GM18858 (cell line): Measurements from ENCODE around the gene TRPV6.

Source experiments
- ATAC-seq: cut with Tn5 transposase; IDR thresholded peaks from one replicate; pipeline ENCODE4 v1.9.1; 2021; ENCODE audit not compliant: unreplicated experiment

The TRPV6 gene

DNA sequence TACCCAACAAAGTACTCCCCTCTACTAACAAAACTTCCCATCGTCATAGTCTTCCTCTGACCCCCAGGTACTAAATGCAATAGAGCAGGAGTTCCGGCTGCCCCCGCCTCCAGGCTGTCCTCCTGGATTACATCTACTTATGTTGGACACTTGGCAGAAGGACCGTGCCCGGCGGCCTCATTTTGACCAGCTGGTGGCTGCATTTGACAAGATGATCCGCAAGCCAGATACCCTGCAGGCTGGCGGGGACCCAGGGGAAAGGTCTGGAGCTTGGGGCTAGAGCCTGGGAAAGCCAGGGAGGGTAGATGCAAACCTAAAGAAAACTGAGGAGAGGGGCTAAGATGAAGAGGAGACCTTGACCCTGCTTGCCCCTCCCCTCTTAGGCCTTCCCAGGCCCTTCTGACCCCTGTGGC is 15.4 kb downstream of the TRPV6 start:
- no peak for ATAC-seq

DNA sequence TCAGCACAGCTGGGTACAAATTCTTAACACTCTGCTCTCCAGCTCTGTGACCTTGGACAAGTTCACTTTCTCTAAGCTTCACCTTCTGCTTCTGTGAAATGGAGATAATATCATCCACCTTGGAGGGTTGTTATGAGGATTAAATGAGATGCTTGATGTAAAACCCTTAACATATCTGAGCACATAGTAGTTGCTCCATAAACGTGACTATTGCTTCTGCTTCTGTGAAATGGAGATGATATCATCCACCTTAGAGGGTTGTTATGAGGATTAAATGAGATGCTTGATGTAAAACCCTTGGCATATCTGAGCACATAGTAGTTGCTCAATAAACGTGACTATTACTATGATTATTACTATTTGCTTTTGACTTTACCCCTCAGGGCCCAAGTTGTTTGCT is 16.1 kb downstream of the TRPV6 start:
- ATAC-seq = no peak

GRCh38 chr7:142868986-142869415 is 16.5 kb downstream of the TRPV6 start:
- no peak for ATAC-seq

DNA sequence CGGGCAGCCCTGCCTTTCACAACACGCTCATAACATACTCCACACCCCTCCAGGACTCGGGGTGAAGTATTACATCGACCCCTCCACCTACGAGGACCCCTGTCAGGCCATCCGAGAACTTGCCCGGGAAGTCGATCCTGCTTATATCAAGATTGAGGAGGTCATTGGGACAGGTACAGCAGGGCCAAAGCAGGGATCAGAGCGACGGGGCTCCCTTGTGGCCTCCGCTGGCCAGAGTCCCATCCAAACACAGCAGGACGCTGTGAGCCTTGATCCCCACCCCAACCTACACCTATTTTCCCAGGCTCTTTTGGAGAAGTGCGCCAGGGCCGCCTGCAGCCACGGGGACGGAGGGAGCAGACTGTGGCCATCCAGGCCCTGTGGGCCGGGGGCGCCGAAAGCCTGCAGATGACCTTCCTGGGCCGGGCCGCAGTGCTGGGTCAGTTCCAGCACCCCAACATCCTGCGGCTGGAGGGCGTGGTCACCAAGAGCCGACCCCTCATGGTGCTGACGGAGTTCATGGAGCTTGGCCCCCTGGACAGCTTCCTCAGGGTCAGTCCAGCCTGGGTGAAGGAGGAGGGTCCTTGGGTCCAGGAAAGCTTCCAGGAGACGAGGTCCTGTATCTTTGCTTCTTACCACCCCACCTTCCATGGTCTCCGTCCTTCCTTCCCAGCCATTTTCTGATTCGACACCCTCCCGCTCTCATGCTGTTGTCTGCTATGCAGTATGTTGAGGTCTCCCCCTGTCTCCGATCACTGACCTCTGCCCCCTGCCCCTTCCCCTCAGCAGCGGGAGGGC is 17.2 kb downstream of the TRPV6 start:
- no peak for ATAC-seq

- no peak for ATAC-seq
Measured at GRCh38 chr7:142867398-142868187, 18.0 kb downstream of the TRPV6 start.

DNA sequence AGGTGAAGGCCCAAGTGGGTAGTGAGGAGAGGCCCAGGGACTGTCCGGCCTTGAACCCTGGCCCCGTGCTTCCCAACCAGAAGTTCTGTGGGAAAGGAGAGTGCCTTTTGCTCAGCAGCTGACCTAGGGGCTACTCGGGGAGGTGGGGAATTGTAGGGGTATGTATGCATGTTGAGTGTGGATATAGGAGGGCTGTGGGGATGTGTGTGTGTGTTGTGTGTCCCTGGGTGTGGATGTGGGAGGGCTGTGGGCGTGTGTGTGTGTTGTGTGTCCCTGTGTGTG is 18.5 kb downstream of the TRPV6 start:
- ATAC-seq = no peak

DNA sequence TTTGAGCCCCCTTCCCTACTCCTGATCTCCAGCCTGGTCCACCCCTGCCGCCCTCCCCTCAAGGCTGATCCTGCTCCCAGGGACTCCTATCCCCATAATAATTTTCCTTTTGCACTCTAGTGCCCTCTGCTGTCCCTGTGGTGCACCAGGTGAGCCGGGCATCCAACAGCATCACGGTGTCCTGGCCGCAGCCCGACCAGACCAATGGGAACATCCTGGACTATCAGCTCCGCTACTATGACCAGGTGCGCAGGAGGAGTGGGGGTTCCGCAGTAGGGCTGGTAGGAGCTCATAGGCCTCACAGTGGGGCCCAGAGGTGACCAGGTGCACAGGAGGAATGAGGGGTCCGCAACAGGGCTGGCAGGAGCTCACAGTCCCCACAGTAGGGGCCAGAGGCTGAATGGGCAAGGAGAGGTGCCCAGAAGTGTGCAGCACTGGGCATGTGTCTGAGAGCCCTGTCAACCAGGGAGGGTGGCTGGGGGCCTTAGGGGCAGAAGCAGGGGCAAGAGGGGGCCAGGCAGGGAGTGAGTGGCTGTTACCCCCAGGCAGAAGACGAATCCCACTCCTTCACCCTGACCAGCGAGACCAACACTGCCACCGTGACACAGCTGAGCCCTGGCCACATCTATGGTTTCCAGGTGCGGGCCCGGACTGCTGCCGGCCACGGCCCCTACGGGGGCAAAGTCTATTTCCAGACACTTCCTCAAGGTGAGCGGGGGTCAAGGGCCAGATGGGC is 19.0 kb downstream of the TRPV6 start:
- ATAC-seq = no peak

DNA sequence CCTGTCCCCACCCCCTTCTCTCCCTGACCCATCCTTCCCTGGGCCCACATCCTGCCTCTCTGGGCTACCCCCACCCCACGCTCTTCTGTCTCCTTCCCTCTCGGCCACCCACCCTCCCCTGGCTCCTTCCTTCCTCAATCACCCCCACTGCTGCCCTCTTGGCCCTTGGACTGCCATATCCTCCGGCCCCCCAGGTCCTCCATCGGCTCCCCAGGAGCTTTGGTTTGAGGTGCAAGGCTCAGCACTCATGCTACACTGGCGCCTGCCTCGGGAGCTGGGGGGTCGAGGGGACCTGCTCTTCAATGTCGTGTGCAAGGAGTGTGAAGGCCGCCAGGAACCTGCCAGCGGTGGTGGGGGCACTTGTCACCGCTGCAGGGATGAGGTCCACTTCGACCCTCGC is 19.8 kb downstream of the TRPV6 start:
- no peak for ATAC-seq

DNA sequence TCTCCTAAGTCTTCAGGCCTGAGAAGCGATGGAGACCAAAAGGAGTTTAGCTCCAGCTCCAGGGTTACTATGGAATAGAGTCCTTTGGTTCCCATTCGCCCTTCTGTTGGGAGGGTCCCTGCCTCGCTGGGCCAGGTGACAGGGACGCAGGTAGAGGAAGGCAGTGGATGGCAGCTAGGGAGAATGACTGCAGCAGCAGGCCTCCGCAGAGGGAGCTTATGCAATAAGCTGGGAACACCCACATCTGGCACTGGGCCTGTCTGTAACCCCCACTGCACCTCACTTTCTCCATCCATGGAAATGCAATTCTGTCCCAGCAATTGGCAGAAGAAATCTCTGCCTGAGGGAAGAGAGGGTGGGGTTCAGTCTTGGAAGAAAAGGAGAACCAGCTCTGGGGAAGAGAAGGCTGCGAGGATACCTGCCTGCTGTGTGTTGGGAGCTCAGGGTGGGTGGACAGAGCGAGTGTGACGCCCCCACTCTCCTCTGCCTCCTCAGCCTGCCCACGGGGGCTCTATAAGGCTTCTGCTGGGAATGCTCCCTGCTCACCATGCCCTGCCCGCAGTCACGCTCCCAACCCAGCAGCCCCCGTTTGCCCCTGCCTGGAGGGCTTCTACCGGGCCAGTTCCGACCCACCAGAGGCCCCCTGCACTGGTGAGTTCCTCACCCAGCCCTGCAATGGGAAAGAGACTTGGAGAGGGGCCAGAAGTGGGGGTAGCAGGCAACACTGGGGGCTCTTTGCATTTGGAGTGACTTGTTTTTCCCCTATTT is 20.4 kb downstream of the TRPV6 start:
- ATAC-seq = no peak

DNA sequence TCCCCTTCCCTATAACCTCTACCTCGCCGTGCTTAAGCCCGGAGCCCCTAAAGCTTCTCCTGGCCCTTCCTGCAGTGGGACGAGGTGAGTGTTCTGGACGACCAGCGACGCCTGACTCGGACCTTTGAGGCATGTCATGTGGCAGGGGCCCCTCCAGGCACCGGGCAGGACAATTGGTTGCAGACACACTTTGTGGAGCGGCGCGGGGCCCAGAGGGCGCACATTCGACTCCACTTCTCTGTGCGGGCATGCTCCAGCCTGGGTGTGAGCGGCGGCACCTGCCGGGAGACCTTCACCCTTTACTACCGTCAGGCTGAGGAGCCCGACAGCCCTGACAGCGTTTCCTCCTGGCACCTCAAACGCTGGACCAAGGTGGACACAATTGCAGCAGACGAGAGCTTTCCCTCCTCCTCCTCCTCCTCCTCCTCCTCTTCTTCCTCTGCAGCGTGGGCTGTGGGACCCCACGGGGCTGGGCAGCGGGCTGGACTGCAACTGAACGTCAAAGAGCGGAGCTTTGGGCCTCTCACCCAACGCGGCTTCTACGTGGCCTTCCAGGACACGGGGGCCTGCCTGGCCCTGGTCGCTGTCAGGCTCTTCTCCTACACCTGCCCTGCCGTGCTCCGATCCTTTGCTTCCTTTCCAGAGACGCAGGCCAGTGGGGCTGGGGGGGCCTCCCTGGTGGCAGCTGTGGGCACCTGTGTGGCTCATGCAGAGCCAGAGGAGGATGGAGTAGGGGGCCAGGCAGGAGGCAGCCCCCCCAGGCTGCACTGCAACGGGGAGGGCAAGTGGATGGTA is 21.5 kb downstream of the TRPV6 start:
- ATAC-seq = no peak

GRCh38 chr7:142862786-142863400 is 22.7 kb downstream of the TRPV6 start:
- ATAC-seq = no peak

DNA sequence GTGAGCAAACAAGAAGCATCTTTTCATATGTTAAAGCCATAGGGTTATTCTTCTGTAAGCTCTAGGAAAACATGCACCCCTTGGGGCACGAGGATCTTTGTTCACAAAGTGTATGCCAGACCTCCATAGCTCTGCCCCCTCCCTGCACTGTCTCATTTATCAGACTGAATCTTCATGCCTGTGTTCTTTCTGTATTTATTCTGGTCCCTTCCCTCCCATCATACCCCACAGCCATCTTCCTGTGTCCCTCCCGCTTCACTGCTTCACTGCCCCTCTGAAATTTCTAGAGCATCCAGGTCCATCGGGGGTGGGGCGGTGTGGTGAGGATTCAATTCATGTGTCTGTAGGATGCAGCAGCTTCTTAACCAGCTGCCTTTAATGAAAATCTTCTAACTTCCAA is 23.2 kb downstream of the TRPV6 start:
- no peak for ATAC-seq

DNA sequence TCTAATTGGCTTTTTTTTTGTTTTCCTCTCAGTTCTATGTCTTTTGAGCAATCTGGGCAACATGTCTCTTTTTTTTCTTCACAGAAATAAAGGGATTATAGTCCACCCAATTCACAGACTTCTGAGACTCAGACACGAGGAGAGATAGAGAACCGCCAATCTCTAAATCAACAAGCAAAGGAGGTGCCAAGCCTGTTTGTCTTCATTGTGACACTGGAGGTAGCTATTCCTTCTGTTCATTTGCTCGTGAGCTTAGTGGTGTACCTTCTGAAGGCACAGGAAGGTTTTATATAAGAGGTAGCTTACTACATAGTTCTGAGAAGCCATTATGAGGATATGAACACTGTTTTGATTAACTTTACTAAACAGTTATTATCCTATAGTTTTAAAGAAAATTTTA is 24.6 kb downstream of the TRPV6 start:
- no peak for ATAC-seq

DNA sequence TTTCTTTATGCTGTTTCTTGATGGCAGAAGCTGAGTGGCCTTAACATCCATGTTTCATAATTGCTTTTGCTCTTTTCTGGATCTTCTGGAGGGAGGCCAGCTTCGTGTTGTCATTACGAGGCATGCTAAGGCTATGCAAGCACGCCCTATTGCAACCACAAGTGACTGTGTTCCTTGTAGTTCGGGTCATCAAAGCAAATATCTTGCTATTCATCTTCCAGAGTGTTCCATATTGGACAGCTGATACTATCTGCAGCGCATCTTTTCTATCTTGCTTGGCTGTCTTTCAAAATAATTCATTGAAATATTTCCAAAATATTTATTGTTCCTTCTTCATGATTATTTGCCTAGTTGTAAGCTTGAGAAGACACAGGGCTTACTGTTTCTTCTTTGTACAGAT is 25.7 kb downstream of the TRPV6 start:
- no peak for ATAC-seq

GRCh38 chr7:142859411-142859810 is 26.1 kb downstream of the TRPV6 start:
- ATAC-seq = no peak

- no peak for ATAC-seq
Measured at GRCh38 chr7:142857625-142858024, 27.9 kb downstream of the TRPV6 start.

- no peak for ATAC-seq
Measured at GRCh38 chr7:142856565-142857245, 28.8 kb downstream of the TRPV6 start.

- no peak for ATAC-seq
Measured at GRCh38 chr7:142855756-142856564, 29.6 kb downstream of the TRPV6 start.
